ENCODE measurements around the gene NEK10.

The NEK10 gene

DNA sequence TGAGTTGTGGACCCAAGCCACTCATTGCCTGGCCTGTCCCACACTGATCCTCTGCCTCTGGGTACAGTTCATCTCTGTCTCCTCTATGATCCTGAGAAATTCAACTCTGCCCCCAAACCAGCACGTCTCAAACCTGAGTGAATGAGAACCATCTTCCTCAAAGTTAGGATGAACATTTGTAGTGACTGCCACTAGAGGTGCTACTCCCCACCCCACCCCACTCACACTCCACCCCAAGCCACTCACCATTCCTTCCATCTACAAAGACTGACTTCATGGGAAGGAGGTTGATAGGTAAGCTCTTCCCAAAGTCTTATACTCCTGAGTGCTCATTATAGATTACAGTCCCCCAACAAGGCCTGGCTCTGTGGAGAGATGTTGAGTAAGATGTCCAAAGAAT is 43.8 kb downstream of the NEK10 start:
- H3K4me3 ChIP-seq (IDR thresholded peaks at IDR 0.05; ENCODE audit: insufficient read depth, low read depth, low read length) = no peak overlapping the region
- H3K4me2 ChIP-seq = no peak overlapping the region
- H3K27ac ChIP-seq = no peak overlapping the region
- no peaks in the 10 kb centered on the region for H3K79me2 ChIP-seq (ENCODE audit: insufficient read depth, low read depth)
- no peaks in the 10 kb centered on the region for H3K27me3 ChIP-seq (ENCODE audit: insufficient read depth, low read depth)
- no peaks in the 10 kb centered on the region for H3K36me3 ChIP-seq (ENCODE audit: insufficient read depth)
- H3K4me1 ChIP-seq (ENCODE audit: low read depth, poor library complexity, severe bottlenecking) = no peaks in the 10 kb centered on the region
- H2AFZ ChIP-seq (ENCODE audit: low read depth) = no peak overlapping the region
- TF ChIP-seq, protein P1, sequence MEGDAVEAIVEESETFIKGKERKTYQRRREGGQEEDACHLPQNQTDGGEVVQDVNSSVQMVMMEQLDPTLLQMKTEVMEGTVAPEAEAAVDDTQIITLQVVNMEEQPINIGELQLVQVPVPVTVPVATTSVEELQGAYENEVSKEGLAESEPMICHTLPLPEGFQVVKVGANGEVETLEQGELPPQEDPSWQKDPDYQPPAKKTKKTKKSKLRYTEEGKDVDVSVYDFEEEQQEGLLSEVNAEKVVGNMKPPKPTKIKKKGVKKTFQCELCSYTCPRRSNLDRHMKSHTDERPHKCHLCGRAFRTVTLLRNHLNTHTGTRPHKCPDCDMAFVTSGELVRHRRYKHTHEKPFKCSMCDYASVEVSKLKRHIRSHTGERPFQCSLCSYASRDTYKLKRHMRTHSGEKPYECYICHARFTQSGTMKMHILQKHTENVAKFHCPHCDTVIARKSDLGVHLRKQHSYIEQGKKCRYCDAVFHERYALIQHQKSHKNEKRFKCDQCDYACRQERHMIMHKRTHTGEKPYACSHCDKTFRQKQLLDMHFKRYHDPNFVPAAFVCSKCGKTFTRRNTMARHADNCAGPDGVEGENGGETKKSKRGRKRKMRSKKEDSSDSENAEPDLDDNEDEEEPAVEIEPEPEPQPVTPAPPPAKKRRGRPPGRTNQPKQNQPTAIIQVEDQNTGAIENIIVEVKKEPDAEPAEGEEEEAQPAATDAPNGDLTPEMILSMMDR (conservative IDR thresholded peaks at IDR 0.05; ENCODE audit: low read depth, low read length) = no peak
- H4K20me1 ChIP-seq (ENCODE audit: insufficient read depth) = no peaks in the 10 kb centered on the region
- H3K9ac ChIP-seq = no peak overlapping the region

DNA sequence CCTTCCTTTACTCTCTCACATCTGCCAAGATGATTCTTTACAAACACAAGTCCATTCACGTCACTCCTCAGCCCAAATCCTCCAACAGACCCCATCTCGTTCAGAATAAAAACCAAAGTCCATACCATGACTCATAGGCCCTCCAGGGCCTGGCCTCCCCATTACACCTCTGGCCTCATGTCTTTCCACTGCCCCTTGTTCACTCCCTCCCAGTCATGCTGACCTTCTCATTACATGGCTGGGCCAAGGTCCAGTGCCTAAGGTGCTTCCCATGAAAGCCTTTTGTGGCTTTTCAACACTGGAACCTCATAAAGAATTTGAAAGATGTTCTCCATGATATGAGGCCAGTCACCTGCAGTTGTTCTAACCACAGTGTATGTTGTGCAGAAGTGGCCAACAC is 44.5 kb downstream of the NEK10 start:
- no peaks in the 10 kb centered on the region for H4K20me1 ChIP-seq (ENCODE audit: insufficient read depth)
- no peak overlapping the region for H3K4me3 ChIP-seq (IDR thresholded peaks at IDR 0.05; ENCODE audit: insufficient read depth, low read depth, low read length)
- no peaks in the 10 kb centered on the region for H3K27me3 ChIP-seq (ENCODE audit: insufficient read depth, low read depth)
- TF ChIP-seq, protein P1 (conservative IDR thresholded peaks at IDR 0.05; ENCODE audit: low read depth, low read length) = no peak
- H3K9ac ChIP-seq = no peak overlapping the region
- no peaks in the 10 kb centered on the region for H3K79me2 ChIP-seq (ENCODE audit: insufficient read depth, low read depth)
- no peak overlapping the region for H3K4me2 ChIP-seq
- H3K4me1 ChIP-seq (ENCODE audit: low read depth, poor library complexity, severe bottlenecking) = no peaks in the 10 kb centered on the region
- no peak overlapping the region for H2AFZ ChIP-seq (ENCODE audit: low read depth)
- no peaks in the 10 kb centered on the region for H3K36me3 ChIP-seq (ENCODE audit: insufficient read depth)
- no peak overlapping the region for H3K27ac ChIP-seq

DNA sequence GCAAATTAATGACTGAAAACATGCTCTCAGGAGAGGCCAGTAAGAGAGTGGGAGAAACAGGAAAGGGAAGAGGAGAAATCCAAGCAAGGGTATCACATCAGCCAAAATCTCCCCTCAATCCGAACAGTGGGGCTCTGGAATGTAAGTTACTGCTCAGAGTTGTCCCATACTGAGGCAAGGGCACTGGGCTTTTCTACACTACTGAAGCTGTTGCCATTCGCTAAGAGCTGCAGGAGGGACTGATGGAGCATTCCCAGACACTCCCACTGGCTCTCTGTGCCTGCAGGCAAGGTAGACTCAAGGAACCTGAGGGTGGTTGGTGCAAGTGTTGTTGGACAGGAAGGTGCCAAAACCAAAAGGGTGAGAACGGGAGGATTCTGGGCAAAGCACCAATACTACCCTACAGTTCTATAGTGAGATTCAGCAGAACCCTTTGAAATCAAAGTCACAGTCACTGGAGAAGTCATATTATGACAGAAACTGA is 46.1 kb downstream of the NEK10 start:
- H3K9ac ChIP-seq = no peak overlapping the region
- no peaks in the 10 kb centered on the region for H3K27me3 ChIP-seq (ENCODE audit: insufficient read depth, low read depth)
- H3K4me1 ChIP-seq (ENCODE audit: low read depth, poor library complexity, severe bottlenecking) = no peaks in the 10 kb centered on the region
- H2AFZ ChIP-seq (ENCODE audit: low read depth) = no peak overlapping the region
- no peaks in the 10 kb centered on the region for H3K36me3 ChIP-seq (ENCODE audit: insufficient read depth)
- no peaks in the 10 kb centered on the region for H3K79me2 ChIP-seq (ENCODE audit: insufficient read depth, low read depth)
- no peak overlapping the region for H3K4me2 ChIP-seq
- TF ChIP-seq, protein P1 (conservative IDR thresholded peaks at IDR 0.05; ENCODE audit: low read depth, low read length) = no peak
- H4K20me1 ChIP-seq (ENCODE audit: insufficient read depth) = no peaks in the 10 kb centered on the region
- H3K4me3 ChIP-seq (IDR thresholded peaks at IDR 0.05; ENCODE audit: insufficient read depth, low read depth, low read length) = no peak overlapping the region
- H3K27ac ChIP-seq = no peak overlapping the region

DNA sequence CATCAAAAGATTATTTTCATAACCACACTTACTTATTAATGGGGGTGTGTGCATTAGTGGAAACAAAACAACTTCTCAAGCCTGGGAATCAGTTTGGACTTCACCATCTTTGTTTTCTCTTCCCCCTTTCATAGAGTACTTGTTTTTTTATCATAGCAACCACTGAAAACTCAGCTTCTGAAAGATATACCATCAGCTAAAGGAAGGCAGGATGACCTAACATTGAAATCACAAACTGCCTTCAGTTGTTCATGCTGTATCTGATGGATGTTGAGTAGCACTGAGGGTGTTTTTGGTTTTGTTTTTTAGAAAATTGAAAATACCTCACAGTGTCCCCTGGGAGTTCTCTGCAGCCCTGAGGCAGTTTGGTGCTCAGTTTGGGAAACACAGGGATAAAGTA is 46.5 kb downstream of the NEK10 start:
- Histone ChIP-seq H4K20me1 (ENCODE audit: insufficient read depth) (no peaks in the 10 kb centered on the region), H3K27ac (no peak overlapping the region), H3K27me3 (ENCODE audit: insufficient read depth, low read depth) (no peaks in the 10 kb centered on the region), H3K4me3 (IDR thresholded peaks at IDR 0.05; ENCODE audit: insufficient read depth, low read depth, low read length) (no peak overlapping the region), H3K36me3 (ENCODE audit: insufficient read depth) (no peaks in the 10 kb centered on the region), H3K4me1 (ENCODE audit: low read depth, poor library complexity, severe bottlenecking) (no peaks in the 10 kb centered on the region), H3K4me2 (no peak overlapping the region), H2AFZ (ENCODE audit: low read depth) (no peak overlapping the region), H3K9ac (no peak overlapping the region), H3K79me2 (ENCODE audit: insufficient read depth, low read depth) (no peaks in the 10 kb centered on the region)
- TF ChIP-seq, protein P1 (conservative IDR thresholded peaks at IDR 0.05; ENCODE audit: low read depth, low read length) = no peak
